OCI-LY3 (cell line): ENCODE data around the gene OAT.

Source experiments
- CTCF ChIP-seq: fragments of 200-600, 300-600 bp; sonication (generic); IDR thresholded peaks from 2 replicates; pipeline ENCODE4 v1.5.1; 2014; ENCODE audit warnings: antibody characterized with exemption, low read length, low read depth
- EZH2phosphoT487 ChIP-seq: fragments of 200-600 bp; shearing (Covaris generic); IDR thresholded peaks from 2 replicates; pipeline ENCODE4 v1.6.1; 2018; ENCODE audit warnings: antibody characterized with exemption, mixed run types, low read depth

GRCh38 chr10:124375691-124376090 lies 43.0 kb downstream of the OAT start:
- TF ChIP-seq CTCF: no peak
- TF ChIP-seq EZH2phosphoT487: no peak
